Activated CD4-positive, alpha-beta T cell treated with anti-CD3 and anti-CD28 coated beads, Interleukin-10, Interleukin-2, amounts not matched to agents 100 ng/mL and 50 ng/mL, durations not matched to agents 16 hours and 8 hours (primary cell): ENCODE data around the gene ADAMTS17.

Experiments
- DNase-seq: peaks from one replicate; pipeline ENCODE4 v3.0.0-alpha.2; 2020

Gene ADAMTS17

DNA sequence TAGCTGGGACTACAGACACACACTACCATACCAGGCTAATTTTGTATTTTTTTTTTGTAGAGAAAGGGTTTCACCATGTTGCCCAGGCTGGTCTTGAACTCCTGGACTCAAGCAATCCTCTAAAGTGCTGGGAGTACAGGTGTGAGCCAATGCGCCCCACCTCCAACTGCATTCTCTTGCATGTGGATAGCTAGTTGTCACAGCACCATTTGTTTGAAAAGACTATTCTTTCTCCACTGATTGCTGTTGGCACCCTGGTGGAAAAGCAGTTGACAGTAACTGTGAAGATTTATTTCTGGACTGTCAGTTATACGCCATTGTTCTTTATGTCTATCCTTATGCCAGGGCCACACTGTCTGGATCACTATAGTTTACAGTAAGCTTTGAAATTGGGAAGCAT is 303.9 kb downstream of the ADAMTS17 start:
- no peak for DNase-seq

DNA sequence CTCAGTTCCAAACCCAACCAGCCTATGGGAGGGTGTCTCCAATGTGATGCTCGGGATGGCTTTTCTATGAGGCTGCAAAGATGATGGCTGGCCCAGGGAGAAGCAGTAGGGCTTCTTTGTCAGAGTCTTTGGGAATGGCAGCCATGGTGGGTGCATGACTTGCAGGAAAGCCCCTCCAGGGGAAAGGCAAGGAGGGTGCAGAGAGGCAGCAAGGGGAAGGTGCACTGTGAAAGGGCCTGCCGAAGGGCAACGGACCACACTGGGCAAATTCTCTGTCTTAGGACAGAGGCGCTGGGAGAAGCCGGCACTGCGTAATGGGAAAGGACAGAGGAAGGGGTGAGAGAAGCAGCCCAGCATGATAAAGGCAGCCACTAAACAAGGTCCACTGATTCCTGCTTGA is 305.8 kb downstream of the ADAMTS17 start:
- DNase-seq = no peak

DNA sequence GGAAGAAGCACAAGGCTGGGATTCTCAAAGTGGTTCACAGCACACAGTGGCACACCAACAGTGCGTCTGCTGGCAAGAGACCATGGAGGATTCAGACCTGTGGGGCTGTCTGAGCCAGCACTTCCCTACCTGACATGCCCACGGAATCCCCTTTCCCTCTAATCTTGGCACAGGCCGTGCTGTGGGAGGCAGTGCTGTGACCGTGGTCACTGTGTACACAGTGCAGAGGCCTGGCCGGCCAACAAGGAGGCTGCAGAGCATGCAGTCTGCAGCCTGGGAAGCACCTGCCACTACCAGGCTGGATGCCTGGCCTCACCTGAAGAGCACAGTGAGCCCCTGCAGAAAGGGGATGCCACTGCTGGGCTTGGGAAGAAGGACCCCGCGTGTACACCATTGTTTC is 307.6 kb downstream of the ADAMTS17 start:
- no peak for DNase-seq

DNA sequence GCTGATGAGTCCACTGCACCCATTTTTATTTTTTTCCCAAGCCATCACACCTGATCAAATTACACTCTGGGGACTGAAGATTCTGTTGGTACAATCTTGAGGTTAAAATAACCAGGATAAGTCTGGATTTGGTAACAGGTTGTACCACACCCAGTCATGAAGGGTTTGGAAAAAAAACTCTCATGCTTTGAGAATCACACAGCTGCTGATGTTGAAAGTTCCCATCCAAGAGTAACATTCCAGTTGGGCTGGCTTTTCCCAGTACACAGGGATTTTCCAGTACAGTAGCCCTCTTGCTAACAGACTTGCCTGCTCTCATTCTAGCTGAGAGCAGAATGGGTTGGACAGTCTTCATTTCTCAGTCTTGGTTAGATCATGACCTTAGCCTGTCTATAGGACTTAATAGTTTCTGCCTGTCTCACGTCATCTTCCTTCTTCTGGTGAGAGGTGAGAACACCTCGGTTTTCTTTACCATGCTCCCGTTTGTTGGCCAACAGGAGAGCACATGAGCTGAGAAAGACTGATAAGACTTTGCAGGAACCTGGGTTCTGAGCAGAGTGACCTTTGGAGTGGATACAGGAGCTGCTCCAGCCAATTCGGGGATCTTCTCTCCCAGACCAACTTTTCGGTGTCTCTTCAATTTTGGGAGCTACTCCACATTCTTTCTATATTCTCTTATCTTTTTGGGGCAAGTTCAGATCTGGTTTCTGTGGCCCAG is 308.5 kb downstream of the ADAMTS17 start:
- no peak for DNase-seq

DNA sequence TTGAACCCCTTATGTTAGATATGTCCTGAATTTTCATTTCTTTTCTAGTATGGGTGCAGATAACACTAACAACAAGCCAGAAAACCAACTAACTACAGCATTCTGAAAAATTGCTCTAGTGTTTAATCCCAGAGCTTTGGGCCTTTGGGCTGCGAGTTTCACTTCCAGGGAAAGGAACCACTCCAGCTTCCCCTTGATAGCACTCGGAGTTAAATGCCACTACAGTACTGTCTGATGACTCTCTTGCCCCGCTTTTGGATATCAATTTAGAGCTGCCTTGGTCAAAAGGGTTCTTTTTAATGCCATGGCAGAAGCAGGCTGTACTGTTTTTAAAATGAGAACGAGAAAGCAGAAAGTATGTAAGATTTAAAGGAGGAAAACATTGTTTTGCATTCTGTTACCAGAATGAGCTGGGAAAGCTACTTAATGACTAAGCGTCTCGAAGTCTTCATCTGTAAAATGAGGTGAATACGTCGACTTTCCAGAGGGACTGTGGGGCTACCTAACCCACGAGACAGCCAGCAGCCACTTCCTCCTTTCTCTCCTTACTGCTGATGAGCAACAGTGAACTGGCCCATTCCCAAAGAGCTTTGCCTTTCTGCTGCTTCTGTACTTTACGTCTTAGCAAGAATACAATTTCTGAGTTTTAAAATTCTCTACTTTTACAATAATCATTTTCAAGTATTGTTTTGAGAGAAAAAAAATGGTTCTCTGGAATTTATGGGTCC is 309.3 kb downstream of the ADAMTS17 start:
- no peak for DNase-seq

DNA sequence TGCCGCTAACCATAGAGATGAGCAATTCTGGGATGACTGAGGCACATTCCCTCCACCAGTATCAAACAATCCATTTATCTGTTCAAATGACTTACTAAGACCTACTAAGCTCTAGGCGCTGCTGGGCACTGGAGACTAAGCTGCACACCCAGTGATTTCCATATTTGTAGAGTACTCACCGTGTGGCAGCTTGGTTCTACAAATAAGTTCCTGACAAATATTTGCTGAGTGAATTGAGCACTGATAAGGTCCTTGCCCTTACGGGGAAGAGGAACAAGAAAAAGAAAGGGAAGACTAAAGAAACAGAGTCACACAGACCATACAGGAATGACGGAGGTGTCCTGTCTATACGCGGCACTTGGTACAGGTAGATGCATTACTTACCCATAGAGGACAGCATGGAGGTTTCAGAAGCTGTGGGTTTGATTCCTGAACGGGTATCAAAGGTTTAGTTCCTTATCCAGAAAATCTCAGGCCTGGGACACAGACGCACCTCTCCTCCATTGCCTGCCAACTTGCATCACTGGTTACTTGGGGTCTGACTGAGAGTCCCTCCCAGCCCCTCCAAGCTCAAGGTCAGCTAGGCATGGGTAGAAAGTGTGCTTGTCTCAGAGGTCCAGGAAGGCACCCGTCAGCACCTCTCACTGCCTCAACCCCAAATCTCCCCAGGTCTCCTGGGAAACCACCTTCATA is 310.0 kb downstream of the ADAMTS17 start:
- DNase-seq = no peak

DNA sequence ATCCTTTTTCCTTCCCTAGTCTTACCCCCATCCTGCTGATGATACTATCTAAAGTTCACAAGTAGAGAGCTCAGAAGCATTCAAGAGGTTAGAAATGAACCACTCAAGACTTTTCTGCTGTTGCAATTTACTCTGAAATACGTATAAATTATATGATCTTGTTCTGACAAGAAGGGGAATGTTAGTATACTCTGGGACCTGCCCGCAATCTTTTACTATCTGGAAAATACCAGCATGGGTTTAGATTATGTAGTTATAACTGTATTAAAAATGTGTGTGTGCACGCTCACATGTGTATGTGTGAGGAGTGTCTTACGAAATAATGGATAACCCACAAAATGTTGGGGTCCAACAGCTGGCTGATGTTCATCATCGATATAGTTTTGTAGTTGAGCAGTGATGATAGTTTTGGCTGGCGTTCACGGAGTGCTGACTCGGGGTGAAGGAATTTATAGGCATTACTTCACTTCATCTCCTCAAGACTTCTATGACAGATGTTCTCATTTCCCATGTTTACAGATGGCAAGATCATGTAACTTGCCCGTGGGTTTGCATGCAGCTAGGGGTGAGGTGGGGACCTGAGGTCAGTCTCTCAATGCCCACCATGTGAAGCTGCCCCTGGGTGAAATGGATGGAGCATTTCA is 311.1 kb downstream of the ADAMTS17 start:
- DNase-seq = no peak

DNA sequence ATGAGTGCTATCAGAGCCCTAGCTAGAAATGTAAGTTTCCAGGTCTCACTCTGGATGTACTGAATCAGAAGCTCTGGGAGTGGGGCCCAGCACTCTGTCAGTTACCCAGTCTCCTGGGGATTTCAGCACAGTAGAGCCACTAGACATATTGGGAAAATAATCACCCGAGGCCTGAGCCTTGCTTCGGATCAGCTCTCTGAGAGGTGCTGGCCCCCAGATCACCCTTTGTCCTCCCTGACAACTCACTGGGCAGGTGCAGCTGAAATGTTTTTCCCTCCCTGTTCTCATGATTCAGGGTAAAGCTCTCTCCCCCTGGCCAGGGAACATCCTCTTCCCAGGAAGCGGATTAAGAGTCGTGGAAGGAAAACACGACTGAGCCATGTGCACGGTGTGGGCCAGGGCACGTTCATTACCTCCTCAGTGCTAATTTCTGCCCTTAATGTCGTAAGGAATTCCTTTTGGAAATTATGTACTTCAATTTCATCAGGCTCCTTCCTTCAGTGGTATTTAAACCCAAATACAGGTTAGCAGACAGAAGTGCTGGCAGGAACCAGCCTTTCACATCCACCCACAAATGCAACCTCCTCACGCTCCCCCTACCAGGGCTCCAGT is 311.8 kb downstream of the ADAMTS17 start:
- DNase-seq = no peak

DNA sequence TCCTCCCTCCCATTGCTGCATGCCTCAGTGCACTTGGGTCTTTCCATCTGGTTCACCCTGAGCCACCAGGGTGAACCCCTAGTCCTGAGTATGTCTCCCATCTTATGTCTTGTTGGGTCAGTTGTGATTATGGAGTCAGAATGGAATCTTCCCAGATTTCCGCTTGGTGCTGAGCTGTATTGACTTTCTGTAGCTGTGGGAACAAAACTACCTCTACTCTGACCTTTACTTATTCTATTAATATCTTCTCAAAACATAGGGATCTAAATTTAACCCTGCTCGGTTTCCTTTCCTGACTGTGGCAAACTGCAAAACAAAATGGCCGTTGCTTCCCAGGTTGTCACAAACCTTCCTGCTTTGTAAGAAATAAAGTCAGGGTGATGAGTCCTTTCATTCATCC is 312.7 kb downstream of the ADAMTS17 start:
- no peak for DNase-seq

DNA sequence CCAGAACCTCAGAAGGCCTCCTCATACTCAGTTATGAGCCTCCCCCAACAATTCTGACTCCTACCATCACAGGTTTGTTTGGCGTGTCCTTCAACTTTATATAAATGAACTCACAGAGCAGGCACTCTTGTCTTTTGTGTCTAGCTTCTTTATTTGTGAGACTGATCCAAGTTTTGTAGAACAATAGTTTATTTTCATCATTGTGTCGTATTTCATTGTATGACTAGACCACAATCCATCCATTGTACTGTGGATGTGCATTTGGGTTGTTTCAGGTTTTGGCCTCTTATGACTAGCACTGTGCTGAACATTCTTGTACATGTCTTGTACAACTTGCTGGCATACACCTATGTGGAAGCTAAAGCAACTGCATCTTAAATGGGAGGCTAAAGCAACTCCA is 315.7 kb downstream of the ADAMTS17 start:
- no peak for DNase-seq

DNA sequence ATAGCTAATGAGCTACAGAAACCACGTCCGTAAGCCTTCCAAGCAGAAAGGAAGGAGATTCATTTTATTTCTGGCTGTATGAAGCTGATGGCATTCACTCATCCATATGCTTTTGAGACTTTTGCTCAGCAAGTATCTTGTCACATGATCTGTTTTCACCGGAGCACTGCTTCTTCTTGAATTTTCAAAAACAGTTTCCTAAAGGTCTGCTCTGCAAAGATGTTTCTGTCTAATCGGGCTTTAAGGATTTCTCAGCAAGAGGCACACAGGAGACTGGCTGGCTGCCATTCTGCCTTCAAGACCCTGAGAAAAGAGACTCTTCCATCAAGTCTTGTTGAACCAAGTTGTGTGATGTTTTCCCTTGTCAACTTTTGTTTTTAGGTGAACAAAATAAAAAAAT is 319.0 kb downstream of the ADAMTS17 start:
- no peak for DNase-seq

DNA sequence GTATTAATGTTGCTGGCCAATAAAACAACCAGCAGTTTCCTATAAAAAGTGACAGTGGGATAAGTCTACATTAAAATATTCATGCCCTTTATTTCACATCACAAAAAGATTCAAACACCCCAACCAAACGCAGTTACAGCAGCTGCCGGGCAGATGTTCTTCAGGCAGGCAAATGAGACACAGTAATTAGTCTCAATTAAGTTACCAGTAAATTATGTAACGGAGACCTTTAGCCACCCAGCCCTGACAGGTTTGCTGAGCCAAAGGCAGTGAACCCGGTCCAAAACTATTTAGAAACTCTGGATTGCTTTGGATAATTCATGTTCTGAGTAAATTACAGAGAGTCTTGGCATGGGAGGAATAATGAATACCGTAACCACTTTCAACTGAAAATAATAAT is 319.4 kb downstream of the ADAMTS17 start:
- DNase-seq = no peak

DNA sequence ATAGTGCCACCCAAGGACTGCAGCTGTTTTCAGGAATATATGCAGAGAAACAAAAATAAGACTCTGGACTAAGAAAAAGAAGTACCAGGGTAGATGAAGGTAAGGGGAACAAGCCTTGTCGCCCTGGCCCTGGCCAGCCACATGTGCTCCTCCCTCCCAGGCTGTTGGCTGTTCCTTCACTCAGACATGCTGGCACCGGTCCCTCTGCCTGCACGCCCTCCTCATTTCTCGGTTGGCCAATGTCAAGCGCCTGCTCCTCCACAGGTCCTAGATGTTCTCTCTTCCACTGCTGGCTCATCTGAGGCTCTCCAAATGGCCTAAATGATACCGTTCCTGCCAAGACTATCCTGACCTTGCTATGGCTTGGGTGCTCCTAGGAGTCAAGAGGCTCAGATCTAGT is 320.1 kb downstream of the ADAMTS17 start:
- DNase-seq = no peak

DNA sequence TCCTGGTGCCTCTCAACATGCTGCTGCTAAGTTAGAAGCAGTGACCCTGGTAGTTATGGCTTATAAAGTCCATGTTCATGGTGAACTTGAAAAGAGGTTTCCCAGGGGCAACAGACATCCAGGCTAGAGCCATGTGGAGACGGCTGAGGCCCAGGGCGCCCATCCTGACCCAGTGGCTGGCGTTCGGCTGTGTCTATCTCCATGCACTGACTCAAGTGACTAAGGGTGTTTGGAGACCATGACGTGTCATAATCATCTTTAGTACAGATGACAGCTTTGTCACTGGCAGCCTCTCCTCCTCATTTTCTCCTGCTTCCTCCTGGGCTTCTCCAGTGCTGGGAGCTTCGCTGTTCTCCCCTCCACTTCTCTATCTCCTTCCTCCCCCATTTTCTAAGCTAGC is 321.2 kb downstream of the ADAMTS17 start:
- no peak for DNase-seq

DNA sequence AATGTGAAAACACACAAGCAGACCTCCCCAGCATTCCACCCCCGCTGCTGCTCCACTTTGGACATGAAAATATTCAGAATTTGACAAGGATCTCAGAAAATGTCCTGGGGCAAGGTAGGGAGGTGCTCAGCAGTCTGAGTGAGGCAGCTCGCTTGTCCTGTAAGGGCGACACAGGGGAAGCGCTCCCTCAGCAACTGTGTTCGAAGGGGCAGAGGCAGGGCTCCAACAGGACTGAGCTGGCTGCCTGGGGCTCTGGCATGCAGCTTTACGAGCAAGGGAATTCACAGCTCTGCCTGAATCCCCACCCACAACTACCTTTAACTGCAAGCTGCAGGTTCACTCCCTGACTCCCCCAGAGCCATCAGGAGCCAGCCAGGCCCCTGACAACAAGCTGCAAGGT is 321.6 kb downstream of the ADAMTS17 start:
- DNase-seq = no peak

DNA sequence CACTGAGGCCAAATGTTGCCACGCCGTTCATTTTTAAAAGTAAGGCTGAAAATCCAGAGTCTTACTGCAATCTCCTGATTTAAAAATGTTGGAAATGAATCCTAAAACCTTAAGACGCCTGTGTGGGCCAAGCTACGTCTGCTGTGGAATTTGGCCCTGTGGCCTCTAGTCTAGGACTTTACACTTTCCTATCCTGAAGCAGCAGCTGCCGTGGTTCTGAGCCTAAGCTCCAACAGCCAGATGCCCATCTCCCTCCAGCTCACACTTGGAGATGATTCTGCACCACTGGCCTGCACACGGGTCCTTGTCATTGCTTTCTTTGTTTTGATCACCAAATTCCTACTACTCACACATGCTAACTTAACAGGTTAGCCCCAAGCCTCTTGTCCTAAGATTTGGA is 322.2 kb downstream of the ADAMTS17 start:
- DNase-seq = no peak

DNA sequence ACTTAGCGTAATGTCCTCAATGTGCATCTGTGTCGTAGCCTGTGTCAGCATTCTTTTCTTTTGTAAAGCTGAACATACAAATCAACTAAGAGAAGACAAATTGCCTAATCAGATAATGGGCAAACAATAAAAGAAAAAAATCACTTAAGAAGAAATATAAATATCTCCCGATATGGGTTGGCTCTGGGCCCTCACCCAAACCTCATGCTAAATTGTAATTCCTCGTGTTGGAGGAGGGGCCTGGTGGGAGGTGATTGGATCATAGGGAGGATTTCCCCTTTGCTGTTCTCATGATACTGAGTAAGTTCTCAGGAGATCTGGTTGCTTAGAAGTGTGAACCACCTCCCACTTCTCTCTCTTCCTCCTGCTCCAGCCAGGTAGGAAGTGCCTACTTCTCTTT is 323.6 kb downstream of the ADAMTS17 start:
- no peak for DNase-seq

DNA sequence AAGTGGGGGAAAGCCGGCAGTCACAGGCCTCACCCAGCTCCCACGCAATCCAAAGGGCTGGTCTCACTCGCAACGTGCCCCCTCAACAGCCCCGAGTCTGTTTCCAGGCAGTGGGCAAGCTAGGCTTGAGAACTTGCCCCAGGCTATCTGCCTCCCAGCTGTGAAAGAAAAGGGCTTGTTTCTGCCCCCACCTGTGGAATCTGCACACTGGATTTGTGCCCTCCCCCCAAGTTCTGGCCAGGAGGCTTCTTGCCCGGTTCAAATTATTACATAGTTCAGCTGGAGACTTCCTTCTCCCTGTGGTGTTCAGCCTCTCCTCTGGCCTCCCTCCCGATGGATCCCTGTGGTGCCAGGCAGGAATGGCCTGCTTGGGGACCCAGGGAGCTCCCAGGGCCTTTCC is 324.6 kb downstream of the ADAMTS17 start:
- DNase-seq = no peak

DNA sequence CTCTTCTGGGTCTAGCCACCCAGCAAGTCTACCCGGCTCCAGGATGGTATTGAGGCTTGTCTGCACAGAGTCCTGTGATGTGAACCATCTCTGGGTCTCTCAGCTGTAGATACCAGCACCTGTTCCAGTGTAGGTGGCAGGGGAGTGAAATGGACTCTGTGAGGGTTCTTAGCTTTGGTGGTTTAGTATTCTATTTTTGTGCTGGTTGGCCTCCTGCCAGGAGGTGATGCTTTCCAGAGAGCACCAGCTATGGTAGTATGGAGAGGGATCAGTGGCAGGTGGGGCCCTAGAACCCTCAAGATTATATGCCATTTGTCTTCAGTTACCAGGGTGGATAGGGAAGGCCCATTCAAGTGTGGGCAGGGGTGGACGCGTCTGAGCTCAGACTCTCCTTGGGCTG is 325.1 kb downstream of the ADAMTS17 start:
- no peak for DNase-seq

DNA sequence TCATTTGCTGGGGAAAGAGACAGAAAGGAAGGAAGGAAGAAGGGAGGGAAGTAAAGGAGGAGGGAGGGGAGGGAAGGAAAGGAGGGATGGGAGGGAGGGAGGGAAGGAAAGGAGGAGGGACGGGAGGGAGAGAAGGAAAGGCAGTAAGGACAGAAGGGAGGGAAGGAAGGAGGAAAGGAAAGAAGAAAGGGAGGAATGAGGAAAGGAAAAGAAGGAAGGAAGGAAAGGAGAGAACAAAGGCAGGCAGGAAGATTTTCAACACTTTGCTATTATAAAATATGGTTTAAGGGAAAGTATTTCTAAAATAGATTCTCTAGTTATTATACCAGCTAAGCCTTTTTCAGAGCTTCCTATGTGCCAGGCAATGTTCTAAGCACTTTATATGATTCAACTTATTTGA is 330.5 kb downstream of the ADAMTS17 start:
- no peak for DNase-seq

DNA sequence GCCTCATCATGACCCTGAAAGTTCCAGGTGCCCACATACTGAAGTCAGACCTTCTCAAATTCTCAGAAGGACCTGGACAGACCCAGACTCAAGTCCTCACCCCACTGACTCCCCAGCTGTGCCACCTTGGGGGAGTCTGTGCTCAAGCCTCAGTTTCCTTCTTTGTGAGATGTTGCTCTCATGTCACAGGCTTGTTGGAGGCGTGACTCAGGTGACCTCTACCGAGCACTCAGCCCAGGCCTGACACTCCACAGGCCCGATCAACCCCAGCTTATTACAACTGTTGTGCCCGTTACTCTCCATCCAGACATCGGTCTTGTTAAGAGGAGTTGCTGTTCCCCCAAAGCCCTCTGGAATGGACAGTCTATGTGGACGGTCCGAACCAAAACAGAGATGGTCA is 332.4 kb downstream of the ADAMTS17 start:
- DNase-seq = no peak

DNA sequence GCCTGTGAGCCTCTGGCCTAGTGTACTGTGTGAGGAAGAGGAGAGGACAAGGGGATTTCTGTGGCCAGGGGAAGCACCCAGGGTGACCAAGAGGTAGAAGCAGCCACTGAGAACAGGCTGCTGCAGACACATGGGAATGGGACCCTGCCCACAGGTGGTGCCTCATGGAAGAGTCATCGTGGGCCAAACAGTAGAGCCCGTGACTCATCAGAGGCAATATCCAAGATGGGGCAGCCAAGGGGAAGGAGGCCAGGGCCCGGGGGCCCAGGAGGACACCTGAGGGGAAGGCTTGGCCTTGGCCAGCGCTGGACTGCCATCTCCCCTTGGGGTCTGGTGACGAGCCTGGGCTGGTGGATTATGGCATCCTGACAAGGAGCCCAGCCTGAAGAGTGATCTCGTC is 333.5 kb downstream of the ADAMTS17 start:
- DNase-seq = no peak

DNA sequence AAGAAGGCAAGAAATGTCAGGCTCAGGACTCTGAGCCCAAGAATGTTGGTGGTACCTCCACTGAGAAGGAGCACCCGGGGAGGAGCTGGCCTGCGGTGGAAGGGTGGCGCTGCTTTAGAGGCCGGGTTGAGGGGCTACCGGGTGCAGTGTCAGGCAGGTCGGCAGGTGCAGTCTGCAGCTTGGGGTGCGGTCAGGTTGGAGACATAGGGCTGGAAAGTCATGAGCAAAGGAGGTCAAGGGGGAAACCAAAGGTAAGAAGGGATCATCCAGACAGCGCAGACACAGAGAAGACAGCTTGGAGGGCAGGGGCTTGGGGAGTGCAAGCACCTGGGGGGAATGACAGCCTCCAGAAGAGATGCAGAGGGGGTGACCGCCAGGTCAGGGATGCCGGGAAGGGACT is 334.2 kb downstream of the ADAMTS17 start:
- DNase-seq = no peak
